ENCODE data around the gene MGME1.

The MGME1 gene

GRCh38 chr20:17972121-17972520 lies 3.3 kb downstream of the MGME1 start:
- ChIA-PET POLR2A (no interaction called here), CTCF (no interaction called here)
- DNase-seq, result no peak
- Histone ChIP-seq H3K4me3 (ENCODE audit: control insufficient read depth in 1 of 7, extremely low read depth in 1 of 7, insufficient read depth in 4 of 7, low read depth in 2 of 7, low read length in 6 of 7) (peak overlapping the region in 5 of 7 experiments; percentile 24 to 99 (median 96)), H3K9me3 (ENCODE audit: control extremely low read depth in 1 of 5, control insufficient read depth in 4 of 5, insufficient read depth in 2 of 5, low read depth in 1 of 5, low read length in 4 of 5) (no peaks in the 10 kb centered on the region), H3K27me3 (replicated peaks in 2 of 5; ENCODE audit: control insufficient read depth in 4 of 5, insufficient read depth in 5 of 5, low read length in 4 of 5) (no peaks in the 10 kb centered on the region), H3K27ac (ENCODE audit: insufficient read depth in 1 of 2, low read depth in 1 of 2, low read length in 2 of 2, poor library complexity in 1 of 2, severe bottlenecking in 2 of 2) (peak overlapping the region in 1 of 2 experiments; percentile 97), H3K36me3 (ENCODE audit: control insufficient read depth in 4 of 4, insufficient read depth in 4 of 4, low read length in 3 of 4) (peaks cover 0 to 15% (median 9%) of the 10 kb centered on the region in 4 experiments), H3K4me1 (ENCODE audit: control extremely low read depth in 1 of 4, control insufficient read depth in 4 of 4, insufficient read depth in 4 of 4, low read length in 3 of 4) (peaks cover 25 to 50% (median 33%) of the 10 kb centered on the region in 4 experiments)
- WGBS (ENCODE audit: insufficient coverage), result no CpG with 5 or more reads among the region's 2 CpGs

- Histone ChIP-seq H3K27ac (ENCODE audit: insufficient read depth in 1 of 2, low read depth in 1 of 2, low read length in 2 of 2, poor library complexity in 1 of 2, severe bottlenecking in 2 of 2) (no peak overlapping the region), H3K4me3 (ENCODE audit: control insufficient read depth in 1 of 7, extremely low read depth in 1 of 7, insufficient read depth in 4 of 7, low read depth in 2 of 7, low read length in 6 of 7) (no peak overlapping the region), H3K27me3 (replicated peaks in 2 of 5; ENCODE audit: control insufficient read depth in 4 of 5, insufficient read depth in 5 of 5, low read length in 4 of 5) (no peaks in the 10 kb centered on the region), H3K9me3 (ENCODE audit: control extremely low read depth in 1 of 5, control insufficient read depth in 4 of 5, insufficient read depth in 2 of 5, low read depth in 1 of 5, low read length in 4 of 5) (no peaks in the 10 kb centered on the region), H3K36me3 (ENCODE audit: control insufficient read depth in 4 of 4, insufficient read depth in 4 of 4, low read length in 3 of 4) (peaks cover 4 to 19% (median 14%) of the 10 kb centered on the region in 4 experiments), H3K4me1 (ENCODE audit: control extremely low read depth in 1 of 4, control insufficient read depth in 4 of 4, insufficient read depth in 4 of 4, low read length in 3 of 4) (peaks cover 10 to 24% (median 16%) of the 10 kb centered on the region in 4 experiments)
- ChIA-PET POLR2A (no interaction called here), CTCF (no interaction called here)
- DNase-seq, result no peak
- 95% methylated on average over 5 of the region's 6 CpGs for WGBS (ENCODE audit: insufficient coverage)
Measured at GRCh38 chr20:17976305-17976704, 7.5 kb downstream of the MGME1 start.

- no peaks in the 10 kb centered on the region for H3K9me3 ChIP-seq (ENCODE audit: control extremely low read depth in 1 of 5, control insufficient read depth in 4 of 5, insufficient read depth in 2 of 5, low read depth in 1 of 5, low read length in 4 of 5)
- H3K36me3 ChIP-seq (ENCODE audit: control insufficient read depth in 4 of 4, insufficient read depth in 4 of 4, low read length in 3 of 4), result peaks cover 5 to 45% (median 26%) of the 10 kb centered on the region in 4 experiments
- no peaks in the 10 kb centered on the region for H3K4me1 ChIP-seq (ENCODE audit: control extremely low read depth in 1 of 4, control insufficient read depth in 4 of 4, insufficient read depth in 4 of 4, low read length in 3 of 4)
- no peak for DNase-seq
- WGBS (ENCODE audit: insufficient coverage), result 100% methylated on average over 1 of the region's 7 CpGs
- ChIA-PET CTCF (interaction anchor here (0.6 to 1.1 kb wide), 3 partner anchors 9 to 46 kb away, joined by 3 read pairs; no protein-coding TSS in a partner anchor), POLR2A (no interaction called here)
- H3K4me3 ChIP-seq (ENCODE audit: control insufficient read depth in 1 of 7, extremely low read depth in 1 of 7, insufficient read depth in 4 of 7, low read depth in 2 of 7, low read length in 6 of 7), result no peak overlapping the region
- no peaks in the 10 kb centered on the region for H3K27me3 ChIP-seq (replicated peaks in 2 of 5; ENCODE audit: control insufficient read depth in 4 of 5, insufficient read depth in 5 of 5, low read length in 4 of 5)
- H3K27ac ChIP-seq (ENCODE audit: insufficient read depth in 1 of 2, low read depth in 1 of 2, low read length in 2 of 2, poor library complexity in 1 of 2, severe bottlenecking in 2 of 2), result no peak overlapping the region
Measured at GRCh38 chr20:17985388-17986018, 16.7 kb downstream of the MGME1 start.

GRCh38 chr20:17987988-17988387 lies 19.2 kb downstream of the MGME1 start:
- H3K36me3 ChIP-seq (ENCODE audit: control insufficient read depth in 4 of 4, insufficient read depth in 4 of 4, low read length in 3 of 4), result peaks cover 6 to 45% (median 19%) of the 10 kb centered on the region in 4 experiments
- ChIA-PET POLR2A (interaction anchor here (1.2 kb wide), 1 partner anchor 17 kb away, joined by 3 read pairs; no protein-coding TSS in a partner anchor), CTCF (interaction anchor here (0.9 to 2.5 kb wide), 5 partner anchors 12 to 483 kb away, joined by 3 to 7 read pairs (median 3); no protein-coding TSS in a partner anchor)
- no peak overlapping the region for H3K4me3 ChIP-seq (ENCODE audit: control insufficient read depth in 1 of 7, extremely low read depth in 1 of 7, insufficient read depth in 4 of 7, low read depth in 2 of 7, low read length in 6 of 7)
- no peaks in the 10 kb centered on the region for H3K9me3 ChIP-seq (ENCODE audit: control extremely low read depth in 1 of 5, control insufficient read depth in 4 of 5, insufficient read depth in 2 of 5, low read depth in 1 of 5, low read length in 4 of 5)
- no peaks in the 10 kb centered on the region for H3K27me3 ChIP-seq (replicated peaks in 2 of 5; ENCODE audit: control insufficient read depth in 4 of 5, insufficient read depth in 5 of 5, low read length in 4 of 5)
- H3K27ac ChIP-seq (ENCODE audit: insufficient read depth in 1 of 2, low read depth in 1 of 2, low read length in 2 of 2, poor library complexity in 1 of 2, severe bottlenecking in 2 of 2), result no peak overlapping the region
- DNase-seq, result no peak
- peaks cover 0 to 6% (median 2%) of the 10 kb centered on the region in 4 experiments for H3K4me1 ChIP-seq (ENCODE audit: control extremely low read depth in 1 of 4, control insufficient read depth in 4 of 4, insufficient read depth in 4 of 4, low read length in 3 of 4)
- WGBS (ENCODE audit: insufficient coverage), result 100% methylated on average over 3 of the region's 3 CpGs

- no peak for DNase-seq
Measured at GRCh38 chr20:17990278-17990972, 21.6 kb downstream of the MGME1 start.

GRCh38 chr20:17992224-17992637 lies 23.4 kb downstream of the MGME1 start:
- Histone ChIP-seq H3K9me3 (ENCODE audit: control extremely low read depth in 1 of 5, control insufficient read depth in 4 of 5, insufficient read depth in 2 of 5, low read depth in 1 of 5, low read length in 4 of 5) (no peaks in the 10 kb centered on the region), H3K27ac (ENCODE audit: insufficient read depth in 1 of 2, low read depth in 1 of 2, low read length in 2 of 2, poor library complexity in 1 of 2, severe bottlenecking in 2 of 2) (no peak overlapping the region), H3K36me3 (ENCODE audit: control insufficient read depth in 4 of 4, insufficient read depth in 4 of 4, low read length in 3 of 4) (peaks cover 6 to 30% (median 16%) of the 10 kb centered on the region in 4 experiments), H3K4me1 (ENCODE audit: control extremely low read depth in 1 of 4, control insufficient read depth in 4 of 4, insufficient read depth in 4 of 4, low read length in 3 of 4) (peaks cover 3 to 17% (median 10%) of the 10 kb centered on the region in 4 experiments), H3K27me3 (replicated peaks in 2 of 5; ENCODE audit: control insufficient read depth in 4 of 5, insufficient read depth in 5 of 5, low read length in 4 of 5) (no peaks in the 10 kb centered on the region), H3K4me3 (ENCODE audit: control insufficient read depth in 1 of 7, extremely low read depth in 1 of 7, insufficient read depth in 4 of 7, low read depth in 2 of 7, low read length in 6 of 7) (no peak overlapping the region)
- POLR2A ChIA-PET, result no interaction called here
- CTCF ChIA-PET, result interaction anchor here (1.7 to 5.3 kb wide), 3 partner anchors 10 to 488 kb away, joined by 4 to 27 read pairs (median 5); no protein-coding TSS in a partner anchor
- WGBS (ENCODE audit: insufficient coverage), result 97% methylated on average over 6 of the region's 6 CpGs
- no peak for DNase-seq

More at GRCh38 chr20:17990278-17990972, 21.6 kb downstream of the MGME1 start:
- 100% methylated on average over 3 of the region's 10 CpGs for WGBS (ENCODE audit: insufficient coverage)
- H3K4me1 ChIP-seq (ENCODE audit: control extremely low read depth in 1 of 4, control insufficient read depth in 4 of 4, insufficient read depth in 4 of 4, low read length in 3 of 4), result peaks cover 0 to 13% (median 5%) of the 10 kb centered on the region in 4 experiments
- ChIA-PET CTCF (interaction anchor here (0.8 to 1.7 kb wide), 4 partner anchors 12 to 31 kb away, joined by 3 to 5 read pairs (median 3); no protein-coding TSS in a partner anchor), POLR2A (no interaction called here)
- H3K36me3 ChIP-seq (ENCODE audit: control insufficient read depth in 4 of 4, insufficient read depth in 4 of 4, low read length in 3 of 4), result peaks cover 6 to 42% (median 17%) of the 10 kb centered on the region in 4 experiments
- H3K4me3 ChIP-seq (ENCODE audit: control insufficient read depth in 1 of 7, extremely low read depth in 1 of 7, insufficient read depth in 4 of 7, low read depth in 2 of 7, low read length in 6 of 7), result no peak overlapping the region
- H3K27me3 ChIP-seq (replicated peaks in 2 of 5; ENCODE audit: control insufficient read depth in 4 of 5, insufficient read depth in 5 of 5, low read length in 4 of 5), result no peaks in the 10 kb centered on the region
- no peak overlapping the region for H3K27ac ChIP-seq (ENCODE audit: insufficient read depth in 1 of 2, low read depth in 1 of 2, low read length in 2 of 2, poor library complexity in 1 of 2, severe bottlenecking in 2 of 2)
- H3K9me3 ChIP-seq (ENCODE audit: control extremely low read depth in 1 of 5, control insufficient read depth in 4 of 5, insufficient read depth in 2 of 5, low read depth in 1 of 5, low read length in 4 of 5), result no peaks in the 10 kb centered on the region

Data from common myeloid progenitor, CD34-positive (primary cell).